Adrenal gland (tissue), 5 donors: ENCODE data around the gene MATN1.
A peak's percentile ranks its signal among the peaks of the same experiment; 100 is the strongest.

ENCODE experiments used
- CTCF ChIP-seq, 6 experiments: fragments of 450-650 bp in 4 of 6; fragments of 200-600 bp in 2 of 6; sonication (generic) in 1 of 6; IDR thresholded peaks; 1 replicate in 5 of 6; 2 replicates in 1 of 6; pipeline versions ENCODE4 v1.5.1 to v1.8.0; 2016 to 2021; ENCODE audit warnings: antibody characterized with exemption in 6 of 6, mild to moderate bottlenecking in 2 of 6, moderate library complexity in 1 of 6
- POLR2A ChIP-seq, 2 donors: fragments of 450-650 bp; IDR thresholded peaks; one replicate each; pipeline ENCODE4 v1.6.1; 2017; ENCODE audit warnings: antibody characterized with exemption in 2 of 2, mild to moderate bottlenecking in 2 of 2, moderate library complexity in 1 of 2
- donor health status: DM: no; HTN: no; CAD: no.

- TF ChIP-seq POLR2A (IDR thresholded peaks at IDR 0.05), result peak in 1 of 2 donors; percentile 51
- no peak for TF ChIP-seq CTCF (IDR thresholded peaks at IDR 0.05)
These were observed 5.2 kb downstream of the MATN1 start for GRCh38 chr1:30718091-30718635.
